IPS-18c (cell line): Measurements from ENCODE around the gene GARIN5B.

Experiments
- H3K4me3 ChIP-seq: 2 replicates; pipeline ENCODE4 v1.7.0; 2013; ENCODE audit warnings: low read depth, mild to moderate bottlenecking, low read length, moderate library complexity; ENCODE audit not compliant: insufficient read depth
- H3K9me3 ChIP-seq: one replicate; pipeline ENCODE4 v1.6.1; 2013; ENCODE audit warnings: mild to moderate bottlenecking, low read length, moderate library complexity; ENCODE audit not compliant: control insufficient read depth, insufficient read depth

Gene GARIN5B

GRCh38 chr19:55320844-55321419 lies 42.1 kb downstream of the GARIN5B start:
- Histone ChIP-seq H3K4me3 (no peak overlapping the region), H3K9me3 (no peaks in the 10 kb centered on the region)

- Histone ChIP-seq H3K9me3 (no peaks in the 10 kb centered on the region), H3K4me3 (peak overlapping the region; percentile 34; the same call in 1 of the 2 replicates)
These were observed 43.3 kb downstream of the GARIN5B start for GRCh38 chr19:55319785-55320184.

GRCh38 chr19:55316646-55317045 lies 46.4 kb downstream of the GARIN5B start:
- Histone ChIP-seq H3K9me3 (no peaks in the 10 kb centered on the region), H3K4me3 (no peak overlapping the region)

- Histone ChIP-seq H3K9me3 (no peaks in the 10 kb centered on the region), H3K4me3 (no peak overlapping the region)
These were observed 47.0 kb downstream of the GARIN5B start for GRCh38 chr19:55315956-55316525.

- Histone ChIP-seq H3K9me3 (no peaks in the 10 kb centered on the region), H3K4me3 (no peak overlapping the region)
These were observed 48.7 kb downstream of the GARIN5B start for GRCh38 chr19:55314396-55314795.

GRCh38 chr19:55312621-55313512 lies 50.2 kb downstream of the GARIN5B start:
- Histone ChIP-seq H3K4me3 (no peak overlapping the region), H3K9me3 (no peaks in the 10 kb centered on the region)

- Histone ChIP-seq H3K9me3 (no peaks in the 10 kb centered on the region), H3K4me3 (no peak overlapping the region)
These were observed 51.3 kb downstream of the GARIN5B start for GRCh38 chr19:55311797-55312196.

- no peaks in the 10 kb centered on the region for H3K9me3 ChIP-seq
- no peak overlapping the region for H3K4me3 ChIP-seq
These were observed 51.7 kb downstream of the GARIN5B start for GRCh38 chr19:55311397-55311796.

- no peak overlapping the region for H3K4me3 ChIP-seq
- H3K9me3 ChIP-seq, result no peaks in the 10 kb centered on the region
These were observed 52.6 kb downstream of the GARIN5B start for GRCh38 chr19:55310498-55310897.

- H3K9me3 ChIP-seq, result no peaks in the 10 kb centered on the region
- H3K4me3 ChIP-seq, result no peak overlapping the region
These were observed 53.6 kb downstream of the GARIN5B start for GRCh38 chr19:55309448-55309847.

GRCh38 chr19:55308281-55308680 lies 54.8 kb downstream of the GARIN5B start:
- no peaks in the 10 kb centered on the region for H3K9me3 ChIP-seq
- H3K4me3 ChIP-seq, result no peak overlapping the region

GRCh38 chr19:55306712-55307111 lies 56.3 kb downstream of the GARIN5B start:
- H3K9me3 ChIP-seq, result no peaks in the 10 kb centered on the region

GRCh38 chr19:55305983-55306562 lies 57.0 kb downstream of the GARIN5B start:
- H3K4me3 ChIP-seq, result no peak overlapping the region
- no peaks in the 10 kb centered on the region for H3K9me3 ChIP-seq

More at GRCh38 chr19:55306712-55307111, 56.3 kb downstream of the GARIN5B start:
- no peak overlapping the region for H3K4me3 ChIP-seq

- Histone ChIP-seq H3K4me3 (no peak overlapping the region), H3K9me3 (no peaks in the 10 kb centered on the region)
These were observed 57.6 kb downstream of the GARIN5B start for GRCh38 chr19:55305491-55305890.

GRCh38 chr19:55304980-55305379 lies 58.1 kb downstream of the GARIN5B start:
- Histone ChIP-seq H3K9me3 (no peaks in the 10 kb centered on the region), H3K4me3 (no peak overlapping the region)
